Measurements from ENCODE around the gene KIF26A.

The KIF26A gene

GRCh38 chr14:104140463-104141331 lies 2.3 kb downstream of the KIF26A start:
- no peaks in the 10 kb centered on the region for H3K9me2 ChIP-seq (replicated peaks; ENCODE audit: insufficient read depth, low read length)
- H3K9me3 ChIP-seq (replicated peaks; ENCODE audit: insufficient read depth, low read length), result no peaks in the 10 kb centered on the region
- no peaks in the 10 kb centered on the region for H3K36me3 ChIP-seq (replicated peaks; ENCODE audit: insufficient read depth, low read length)
- no peaks in the 10 kb centered on the region for H3K79me2 ChIP-seq (ENCODE audit: low read length)
- H3K4me3 ChIP-seq (ENCODE audit: low read length), result no peak overlapping the region
- H3K4me1 ChIP-seq (ENCODE audit: low read length), result no peaks in the 10 kb centered on the region
- no peak for DNase-seq
- no peak overlapping the region for H3K27ac ChIP-seq (ENCODE audit: low read length)
- no peak overlapping the region for H3K4me2 ChIP-seq (ENCODE audit: low read depth, low read length)
- peaks cover 20% of the 10 kb centered on the region for H3K27me3 ChIP-seq (replicated peaks; ENCODE audit: insufficient read depth, low read length)
- no peak overlapping the region for H2AFZ ChIP-seq (ENCODE audit: low read length)
- H3K9ac ChIP-seq (ENCODE audit: low read length), result no peak overlapping the region
- TF ChIP-seq EZH2phosphoT487 (IDR thresholded peaks at IDR 0.05; ENCODE audit: low read length) (no peak), EZH2 (optimal IDR thresholded peaks at IDR 0.05; ENCODE audit: low read depth, low read length) (no peak), CTCF (IDR thresholded peaks at IDR 0.05; ENCODE audit: low read length) (no peak)
- H4K20me1 ChIP-seq (ENCODE audit: insufficient read depth, low read length), result no peaks in the 10 kb centered on the region
- H3F3A ChIP-seq (ENCODE audit: insufficient read depth, low read length), result no peaks in the 10 kb centered on the region

GRCh38 chr14:104141621-104142091 lies 3.3 kb downstream of the KIF26A start:
- H2AFZ ChIP-seq (ENCODE audit: low read length), result no peak overlapping the region
- no peak overlapping the region for H3K9ac ChIP-seq (ENCODE audit: low read length)
- no peak for DNase-seq
- no peaks in the 10 kb centered on the region for H3F3A ChIP-seq (ENCODE audit: insufficient read depth, low read length)
- no peaks in the 10 kb centered on the region for H3K36me3 ChIP-seq (replicated peaks; ENCODE audit: insufficient read depth, low read length)
- H3K27ac ChIP-seq (ENCODE audit: low read length), result no peak overlapping the region
- no peaks in the 10 kb centered on the region for H3K9me2 ChIP-seq (replicated peaks; ENCODE audit: insufficient read depth, low read length)
- peaks cover 22% of the 10 kb centered on the region for H3K27me3 ChIP-seq (replicated peaks; ENCODE audit: insufficient read depth, low read length)
- no peaks in the 10 kb centered on the region for H3K4me1 ChIP-seq (ENCODE audit: low read length)
- TF ChIP-seq EZH2 (optimal IDR thresholded peaks at IDR 0.05; ENCODE audit: low read depth, low read length) (no peak), CTCF (IDR thresholded peaks at IDR 0.05; ENCODE audit: low read length) (no peak), EZH2phosphoT487 (IDR thresholded peaks at IDR 0.05; ENCODE audit: low read length) (no peak)
- H4K20me1 ChIP-seq (ENCODE audit: insufficient read depth, low read length), result no peaks in the 10 kb centered on the region
- no peaks in the 10 kb centered on the region for H3K79me2 ChIP-seq (ENCODE audit: low read length)
- no peak overlapping the region for H3K4me2 ChIP-seq (ENCODE audit: low read depth, low read length)
- no peaks in the 10 kb centered on the region for H3K9me3 ChIP-seq (replicated peaks; ENCODE audit: insufficient read depth, low read length)
- no peak overlapping the region for H3K4me3 ChIP-seq (ENCODE audit: low read length)

- no peak overlapping the region for H3K27ac ChIP-seq (ENCODE audit: low read length)
- no peak for DNase-seq
- H3K79me2 ChIP-seq (ENCODE audit: low read length), result no peaks in the 10 kb centered on the region
- no peak overlapping the region for H2AFZ ChIP-seq (ENCODE audit: low read length)
- H3K4me1 ChIP-seq (ENCODE audit: low read length), result no peaks in the 10 kb centered on the region
- no peaks in the 10 kb centered on the region for H4K20me1 ChIP-seq (ENCODE audit: insufficient read depth, low read length)
- no peak overlapping the region for H3K4me3 ChIP-seq (ENCODE audit: low read length)
- H3F3A ChIP-seq (ENCODE audit: insufficient read depth, low read length), result no peaks in the 10 kb centered on the region
- H3K9me3 ChIP-seq (replicated peaks; ENCODE audit: insufficient read depth, low read length), result no peaks in the 10 kb centered on the region
- no peak overlapping the region for H3K9ac ChIP-seq (ENCODE audit: low read length)
- no peaks in the 10 kb centered on the region for H3K9me2 ChIP-seq (replicated peaks; ENCODE audit: insufficient read depth, low read length)
- no peaks in the 10 kb centered on the region for H3K36me3 ChIP-seq (replicated peaks; ENCODE audit: insufficient read depth, low read length)
- no peak overlapping the region for H3K4me2 ChIP-seq (ENCODE audit: low read depth, low read length)
- peaks cover 22% of the 10 kb centered on the region for H3K27me3 ChIP-seq (replicated peaks; ENCODE audit: insufficient read depth, low read length)
- no peak for TF ChIP-seq EZH2phosphoT487 (IDR thresholded peaks at IDR 0.05; ENCODE audit: low read length)
- TF ChIP-seq CTCF (IDR thresholded peaks at IDR 0.05; ENCODE audit: low read length), result no peak
- no peak for TF ChIP-seq EZH2 (optimal IDR thresholded peaks at IDR 0.05; ENCODE audit: low read depth, low read length)
Observed at GRCh38 chr14:104142136-104142945, 4.0 kb downstream of the KIF26A start.
